Activated CD4-positive, alpha-beta T cell treated with anti-CD3 and anti-CD28 coated beads, Interleukin-2, amount 10 ng/mL, durations not matched to agents 7 days and 5 days (primary cell): ENCODE data around the gene MAP1S. TPM values are rescaled to one million over a fixed set of nuclear protein-coding genes. Genes with fewer than 3 reads are reported as not detected.

ENCODE experiments used
- CTCF ChIA-PET: fragments of 350-600 bp; sonication (Branson Sonifier 250); formaldehyde crosslinking; loops from one replicate; lab custom pipeline; 2021; ENCODE audit warnings: antibody characterized with exemption; lab: Charles Lee
- POLR2A ChIA-PET: fragments of 350-600 bp; sonication (Branson Sonifier 250); formaldehyde crosslinking; loops from one replicate; lab custom pipeline; 2021; ENCODE audit warnings: antibody characterized with exemption; lab: Charles Lee
- DNase-seq: peaks from one replicate; pipeline ENCODE4 v3.0.0-alpha.2; 2020
- H3K27ac Mint-ChIP-seq: one replicate; pipeline ENCODE4 v1.8.0; 2021; ENCODE audit warnings: mild to moderate bottlenecking, moderate library complexity, mixed read lengths
- H3K27me3 Mint-ChIP-seq: one replicate; pipeline ENCODE4 v1.8.0; 2021; ENCODE audit warnings: mixed read lengths
- H3K36me3 Mint-ChIP-seq: one replicate; pipeline ENCODE4 v1.8.0; 2021; ENCODE audit warnings: low read depth, mixed read lengths
- H3K4me1 Mint-ChIP-seq: one replicate; pipeline ENCODE4 v1.8.0; 2021; ENCODE audit warnings: mixed read lengths
- H3K4me3 Mint-ChIP-seq: one replicate; pipeline ENCODE4 v1.8.0; 2021; ENCODE audit warnings: mild to moderate bottlenecking, moderate library complexity, mixed read lengths
- H3K9me3 Mint-ChIP-seq: one replicate; pipeline ENCODE4 v1.8.0; 2021; ENCODE audit warnings: mixed read lengths
- total RNA-seq, 2 experiments: library from RNA; stranded (reverse); gene quantifications; one replicate each; pipeline ENCODE4 v1.2.3, GENCODE V29; 2021

Gene MAP1S, protein sequence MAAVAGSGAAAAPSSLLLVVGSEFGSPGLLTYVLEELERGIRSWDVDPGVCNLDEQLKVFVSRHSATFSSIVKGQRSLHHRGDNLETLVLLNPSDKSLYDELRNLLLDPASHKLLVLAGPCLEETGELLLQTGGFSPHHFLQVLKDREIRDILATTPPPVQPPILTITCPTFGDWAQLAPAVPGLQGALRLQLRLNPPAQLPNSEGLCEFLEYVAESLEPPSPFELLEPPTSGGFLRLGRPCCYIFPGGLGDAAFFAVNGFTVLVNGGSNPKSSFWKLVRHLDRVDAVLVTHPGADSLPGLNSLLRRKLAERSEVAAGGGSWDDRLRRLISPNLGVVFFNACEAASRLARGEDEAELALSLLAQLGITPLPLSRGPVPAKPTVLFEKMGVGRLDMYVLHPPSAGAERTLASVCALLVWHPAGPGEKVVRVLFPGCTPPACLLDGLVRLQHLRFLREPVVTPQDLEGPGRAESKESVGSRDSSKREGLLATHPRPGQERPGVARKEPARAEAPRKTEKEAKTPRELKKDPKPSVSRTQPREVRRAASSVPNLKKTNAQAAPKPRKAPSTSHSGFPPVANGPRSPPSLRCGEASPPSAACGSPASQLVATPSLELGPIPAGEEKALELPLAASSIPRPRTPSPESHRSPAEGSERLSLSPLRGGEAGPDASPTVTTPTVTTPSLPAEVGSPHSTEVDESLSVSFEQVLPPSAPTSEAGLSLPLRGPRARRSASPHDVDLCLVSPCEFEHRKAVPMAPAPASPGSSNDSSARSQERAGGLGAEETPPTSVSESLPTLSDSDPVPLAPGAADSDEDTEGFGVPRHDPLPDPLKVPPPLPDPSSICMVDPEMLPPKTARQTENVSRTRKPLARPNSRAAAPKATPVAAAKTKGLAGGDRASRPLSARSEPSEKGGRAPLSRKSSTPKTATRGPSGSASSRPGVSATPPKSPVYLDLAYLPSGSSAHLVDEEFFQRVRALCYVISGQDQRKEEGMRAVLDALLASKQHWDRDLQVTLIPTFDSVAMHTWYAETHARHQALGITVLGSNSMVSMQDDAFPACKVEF
- total RNA-seq: 10 to 100 TPM; 75.3 to 75.7 TPM

DNA sequence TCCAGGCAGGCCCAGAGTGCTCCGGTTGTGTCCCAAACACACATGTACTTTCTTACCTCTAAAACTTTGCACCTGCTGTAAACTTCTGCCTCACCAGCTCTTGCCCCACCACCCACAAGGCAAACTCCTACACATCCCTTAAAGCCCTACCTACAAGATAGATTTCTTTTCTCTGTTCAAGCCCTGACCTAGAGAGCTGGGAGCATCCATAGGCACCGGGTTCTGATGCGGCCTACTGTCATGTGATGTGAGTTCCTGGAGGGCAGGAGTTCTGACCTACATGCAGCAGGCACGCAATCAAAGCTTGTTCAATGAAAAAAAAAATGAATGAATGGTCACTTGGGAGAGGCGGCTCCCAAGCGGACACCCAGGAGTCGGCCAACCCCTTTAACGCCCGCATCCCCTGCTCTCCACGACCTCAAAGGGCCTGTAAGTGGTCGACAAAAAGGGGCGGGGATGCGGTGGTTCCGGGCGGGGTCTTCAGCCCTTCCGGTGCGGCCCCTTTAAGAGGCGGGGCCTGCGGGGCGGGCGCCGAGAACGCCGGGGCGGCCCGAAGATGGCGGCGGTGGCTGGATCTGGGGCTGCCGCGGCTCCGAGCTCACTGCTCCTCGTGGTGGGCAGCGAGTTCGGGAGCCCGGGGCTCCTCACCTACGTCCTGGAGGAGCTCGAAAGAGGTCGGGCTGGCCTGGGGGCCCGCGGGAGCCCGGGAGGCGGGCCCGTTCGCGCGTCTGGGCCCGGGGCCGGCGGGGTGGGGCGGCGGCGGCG lies at the start of gene MAP1S:
MAP1S (plus strand) TSS at position 534 of the 765 bp plus-strand sequence; CDS start at position 557, 23 bp downstream.
- CTCF ChIA-PET: interaction anchor here (0.8 to 2.2 kb wide), 6 partner anchors 12 to 287 kb away, joined by 3 to 6 read pairs (median 3); partner anchors contain the start of gene CCDC124
- Mint-ChIP-seq H3K9me3 (no peaks in the 10 kb centered on the region), H3K27me3 (no peaks in the 10 kb centered on the region), H3K4me3 (peak within 1 kb of the TSS; percentile 85), H3K4me1 (peaks cover 39% of the 10 kb centered on the region), H3K36me3 (peaks cover 11% of the 10 kb centered on the region), H3K27ac (peak within 1 kb of the TSS; percentile 80)
- POLR2A ChIA-PET: interaction anchor here (0.6 to 1.0 kb wide), 2 partner anchors 12 to 131 kb away, joined by 3 to 6 read pairs; no protein-coding TSS in a partner anchor
- DNase-seq: peak; percentile 74

DNA sequence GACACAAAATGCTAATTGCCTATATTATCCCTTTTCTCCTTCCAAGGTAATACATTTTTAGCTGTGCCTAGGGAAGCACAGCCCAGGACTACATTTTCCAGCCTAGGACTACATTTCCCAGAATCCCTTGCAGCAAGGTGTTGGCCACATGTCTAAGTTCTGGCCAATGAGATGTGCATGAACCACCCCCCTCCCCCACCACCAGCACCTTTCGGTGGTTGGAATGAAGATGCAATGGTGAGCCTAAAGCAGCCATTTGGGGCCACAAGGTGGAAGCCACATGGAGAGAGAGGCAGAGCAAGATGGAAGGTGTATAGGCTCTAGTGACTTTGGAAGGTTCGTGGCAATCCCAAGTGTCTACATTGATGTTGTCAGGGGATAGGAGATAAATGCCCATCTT lies 47.4 kb upstream of the MAP1S start:
- H3K36me3 Mint-ChIP-seq: no peaks in the 10 kb centered on the region
- no peaks in the 10 kb centered on the region for H3K4me1 Mint-ChIP-seq
- peaks cover 4% of the 10 kb centered on the region for H3K27me3 Mint-ChIP-seq
- POLR2A ChIA-PET: no interaction called here
- no peaks in the 10 kb centered on the region for H3K9me3 Mint-ChIP-seq
- DNase-seq: peak; percentile 19
- no peak overlapping the region for H3K27ac Mint-ChIP-seq
- no peak overlapping the region for H3K4me3 Mint-ChIP-seq
- CTCF ChIA-PET: interaction anchor here (1.2 kb wide), 1 partner anchor 12 kb away, joined by 3 read pairs; no protein-coding TSS in a partner anchor

DNA sequence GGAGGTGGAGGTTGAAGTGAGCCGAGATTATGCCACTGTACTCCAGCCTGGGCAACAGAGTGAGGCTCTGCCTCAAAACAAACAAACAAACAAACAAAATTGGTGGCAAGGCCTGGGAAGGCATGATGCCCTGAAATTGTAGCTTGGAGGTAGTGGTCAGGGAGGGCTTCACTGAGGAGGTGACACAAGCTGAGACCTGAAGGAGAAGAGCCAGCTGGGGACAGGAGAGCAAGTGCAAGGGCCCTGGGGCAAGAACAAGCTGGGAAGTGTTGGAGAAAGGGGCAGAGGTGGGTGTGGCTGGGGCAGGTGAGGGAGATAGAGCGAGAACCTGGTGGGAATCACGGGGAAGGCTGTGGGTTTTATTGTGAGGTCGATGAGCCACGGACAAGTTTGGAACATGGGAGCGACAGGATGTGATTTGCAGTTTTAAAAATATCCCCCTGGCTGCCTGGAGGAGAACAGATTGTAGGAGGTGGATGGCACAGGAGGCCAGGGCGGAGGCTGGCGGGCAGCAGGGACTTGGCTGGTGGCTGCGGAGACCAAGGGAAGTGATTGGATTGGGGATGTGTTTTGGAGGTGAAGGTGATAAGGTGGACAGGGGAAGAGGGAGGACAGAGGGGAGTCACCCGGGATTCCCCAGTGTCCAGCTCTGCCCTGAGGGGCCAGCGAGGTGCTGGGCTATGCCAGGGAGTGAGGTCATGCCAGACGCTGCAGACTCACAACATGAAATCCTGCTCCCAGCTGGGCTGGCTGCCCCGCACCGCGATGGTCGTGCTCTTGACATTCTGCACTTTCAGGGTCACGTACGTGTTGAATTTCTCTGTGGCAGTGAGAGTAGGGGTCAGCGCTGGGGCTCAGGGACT lies 45.1 kb upstream of the MAP1S start:
- ChIA-PET CTCF (no interaction called here), POLR2A (interaction anchor here (0.7 kb wide), 1 partner anchor 155 kb away, joined by 6 read pairs; no protein-coding TSS in a partner anchor)
- Mint-ChIP-seq H3K4me1 (no peaks in the 10 kb centered on the region), H3K4me3 (no peak overlapping the region), H3K27ac (no peak overlapping the region), H3K36me3 (no peaks in the 10 kb centered on the region), H3K9me3 (no peaks in the 10 kb centered on the region), H3K27me3 (peaks cover 17% of the 10 kb centered on the region)
- DNase-seq: no peak

DNA sequence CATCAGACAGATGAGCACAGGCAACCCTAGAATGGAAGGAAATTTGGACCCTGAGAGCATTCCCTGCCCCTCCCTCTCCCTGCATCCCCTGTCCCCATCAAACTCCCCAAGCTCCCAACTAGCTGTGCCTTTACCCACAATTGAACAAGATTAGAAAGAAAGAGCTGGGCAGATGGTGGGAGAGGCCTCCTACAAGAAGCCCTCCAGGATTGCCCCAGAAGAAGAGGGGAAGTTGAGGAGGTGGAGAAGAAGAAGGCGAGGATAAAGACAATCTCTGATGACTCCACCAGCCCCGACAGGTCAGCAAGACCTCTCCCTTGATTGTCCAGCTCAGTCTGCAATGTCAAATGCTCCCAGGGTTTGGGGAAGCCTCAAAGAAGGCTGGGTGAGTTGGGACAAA lies 43.0 kb upstream of the MAP1S start:
- Mint-ChIP-seq H3K27me3 (peaks cover 34% of the 10 kb centered on the region), H3K4me1 (peaks cover 2% of the 10 kb centered on the region), H3K36me3 (no peaks in the 10 kb centered on the region), H3K9me3 (no peaks in the 10 kb centered on the region), H3K27ac (no peak overlapping the region), H3K4me3 (no peak overlapping the region)
- POLR2A ChIA-PET: no interaction called here
- CTCF ChIA-PET: no interaction called here
- no peak for DNase-seq

DNA sequence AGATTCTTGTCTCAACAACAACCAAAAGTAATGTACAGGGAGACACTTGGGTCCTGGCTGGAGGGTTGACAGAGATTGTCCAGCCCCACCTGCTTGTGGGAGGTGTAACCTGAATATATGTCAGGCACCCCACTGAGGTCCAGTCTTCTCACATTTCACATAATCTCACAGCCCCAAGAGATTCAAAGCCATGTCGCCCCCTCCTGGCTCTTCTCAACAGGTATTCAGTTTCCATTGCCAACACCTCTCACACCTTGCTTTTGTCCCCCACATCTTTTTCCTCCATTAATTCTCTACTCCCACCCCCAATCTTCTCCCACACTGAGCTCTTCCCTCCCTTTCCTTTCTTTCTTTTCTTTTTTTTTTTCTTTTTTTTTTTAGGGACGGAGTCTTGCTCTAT lies 42.3 kb upstream of the MAP1S start:
- Mint-ChIP-seq H3K4me3 (no peak overlapping the region), H3K9me3 (no peaks in the 10 kb centered on the region), H3K27me3 (peaks cover 36% of the 10 kb centered on the region), H3K4me1 (peaks cover 2% of the 10 kb centered on the region), H3K36me3 (no peaks in the 10 kb centered on the region), H3K27ac (peak overlapping the region; percentile 54)
- no peak for DNase-seq
- ChIA-PET CTCF (interaction anchor here (0.6 to 1.4 kb wide), 2 partner anchors 44 to 303 kb away, joined by 3 to 4 read pairs; no protein-coding TSS in a partner anchor), POLR2A (no interaction called here)

DNA sequence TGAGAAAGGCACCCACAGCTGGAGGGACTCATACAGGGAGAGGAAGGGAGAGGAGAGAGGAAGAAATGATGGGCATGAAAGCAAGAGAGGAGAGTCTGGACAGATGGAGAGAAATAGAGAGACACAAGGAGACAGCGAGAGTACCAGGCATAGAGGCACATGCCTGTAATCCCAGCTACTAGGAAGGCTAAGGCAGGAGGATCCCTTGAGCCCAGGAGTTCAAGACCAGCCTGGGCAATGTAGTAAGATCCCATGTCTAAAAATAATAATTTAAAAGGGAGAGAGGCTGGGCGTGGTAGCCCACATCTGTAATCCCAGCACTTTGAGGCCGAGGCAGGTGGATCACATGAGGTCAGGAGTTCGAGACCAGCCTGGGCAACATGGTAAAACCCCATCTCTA lies 40.4 kb upstream of the MAP1S start:
- Mint-ChIP-seq H3K36me3 (no peaks in the 10 kb centered on the region), H3K4me1 (peaks cover 2% of the 10 kb centered on the region), H3K9me3 (no peaks in the 10 kb centered on the region), H3K4me3 (no peak overlapping the region), H3K27me3 (peaks cover 43% of the 10 kb centered on the region), H3K27ac (no peak overlapping the region)
- DNase-seq: no peak
- ChIA-PET CTCF (interaction anchor here (0.7 to 1.1 kb wide), 2 partner anchors 11 to 41 kb away, joined by 3 read pairs; no protein-coding TSS in a partner anchor), POLR2A (no interaction called here)

DNA sequence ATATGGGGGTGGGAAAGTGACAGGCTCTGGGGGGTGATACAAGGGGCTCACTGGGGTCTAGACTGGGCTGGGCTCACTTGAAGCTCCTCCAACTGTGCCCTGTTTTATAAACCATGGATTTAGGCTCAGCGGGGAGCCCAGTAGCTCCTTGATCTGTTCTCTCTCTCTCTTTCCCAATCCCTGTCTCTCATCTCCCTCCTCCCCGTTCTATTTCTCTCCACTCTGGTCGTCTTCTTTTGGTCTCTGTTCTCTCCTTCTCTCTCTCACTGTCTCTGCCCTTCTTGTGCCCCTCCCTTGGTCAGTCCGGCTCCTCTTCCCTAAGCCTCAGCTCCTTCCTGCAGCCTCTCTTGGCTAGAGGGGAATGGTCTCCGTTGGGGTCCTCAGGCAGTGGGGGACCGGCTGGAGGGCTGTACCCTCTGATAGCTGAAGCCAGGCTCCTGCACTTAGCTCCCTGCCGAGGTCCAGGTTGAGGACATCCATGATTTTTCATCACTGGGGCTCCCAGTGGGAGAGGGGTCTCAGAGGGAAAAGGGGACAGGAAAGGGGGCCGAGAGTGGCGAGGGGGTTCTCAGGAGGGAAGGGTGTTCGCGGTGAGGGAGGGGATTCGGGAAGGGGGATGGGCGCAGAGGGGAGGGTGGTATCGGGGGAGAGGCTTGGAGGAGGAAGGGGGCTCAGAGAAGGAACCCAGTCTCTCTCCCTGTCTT lies 39.6 kb upstream of the MAP1S start:
- Mint-ChIP-seq H3K27ac (no peak overlapping the region), H3K36me3 (no peaks in the 10 kb centered on the region), H3K4me3 (no peak overlapping the region), H3K27me3 (peaks cover 51% of the 10 kb centered on the region), H3K4me1 (peaks cover 2% of the 10 kb centered on the region), H3K9me3 (no peaks in the 10 kb centered on the region)
- CTCF ChIA-PET: interaction anchor here (0.7 to 1.1 kb wide), 2 partner anchors 12 to 40 kb away, joined by 3 read pairs; no protein-coding TSS in a partner anchor
- DNase-seq: no peak
- POLR2A ChIA-PET: no interaction called here

DNA sequence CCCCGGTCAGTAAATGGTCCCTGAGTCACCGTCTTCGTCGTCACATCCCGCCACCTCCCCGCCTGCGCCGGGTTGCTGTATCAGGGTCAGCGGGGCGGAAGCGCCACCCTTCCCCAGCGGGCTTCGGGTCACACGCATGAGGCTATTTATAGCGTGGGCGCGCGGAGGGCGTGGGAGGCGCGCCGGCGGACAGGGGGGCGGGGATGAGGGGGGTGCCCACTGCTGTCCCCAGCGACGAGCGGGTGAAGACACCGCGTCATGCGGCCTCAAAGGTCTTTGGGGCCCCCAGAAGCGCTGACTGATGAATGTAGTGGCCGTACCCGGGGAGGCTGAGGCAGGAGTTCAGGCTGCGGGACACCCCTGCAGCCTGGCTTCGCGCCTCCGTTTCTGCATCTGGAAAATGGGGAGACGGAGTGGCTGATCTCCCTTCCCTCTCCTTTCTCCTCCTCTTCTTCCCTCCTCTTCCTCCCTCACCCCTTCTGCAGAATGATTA lies 39.0 kb upstream of the MAP1S start:
- no peaks in the 10 kb centered on the region for H3K36me3 Mint-ChIP-seq
- POLR2A ChIA-PET: no interaction called here
- H3K27ac Mint-ChIP-seq: no peak overlapping the region
- H3K9me3 Mint-ChIP-seq: no peaks in the 10 kb centered on the region
- H3K4me1 Mint-ChIP-seq: peaks cover 2% of the 10 kb centered on the region
- CTCF ChIA-PET: no interaction called here
- peak; percentile 25 for DNase-seq
- no peak overlapping the region for H3K4me3 Mint-ChIP-seq
- peaks cover 57% of the 10 kb centered on the region for H3K27me3 Mint-ChIP-seq

DNA sequence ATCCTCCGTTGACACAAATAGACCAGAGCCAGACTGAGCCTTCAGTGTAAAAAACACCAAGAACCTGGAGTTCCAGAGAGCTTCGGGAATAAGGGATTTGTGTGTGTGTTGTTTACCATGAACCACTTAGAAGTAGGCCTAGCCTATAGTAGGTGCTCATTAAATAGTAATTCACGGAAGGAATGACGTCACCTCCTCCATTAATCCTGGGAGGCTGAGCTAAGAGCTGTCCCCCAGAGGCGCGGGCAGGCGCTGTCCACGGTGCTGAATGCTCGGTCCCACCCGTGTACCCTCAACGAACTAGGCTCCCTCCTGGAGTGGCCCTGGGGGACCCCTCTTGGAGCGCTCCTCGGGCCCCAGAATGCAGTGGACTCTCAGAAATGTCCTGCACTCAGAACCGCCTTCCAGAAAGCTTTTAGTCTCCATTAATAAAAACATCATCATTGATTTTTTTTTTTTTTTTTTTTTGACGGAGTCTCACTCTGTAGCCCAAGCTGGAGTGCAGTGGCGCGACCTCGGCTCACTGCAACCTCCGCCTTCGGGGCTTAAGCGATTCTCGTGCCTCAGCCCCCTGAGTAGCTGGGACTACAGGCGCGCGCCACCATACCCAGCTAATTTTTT lies 37.7 kb upstream of the MAP1S start:
- Mint-ChIP-seq H3K27ac (no peak overlapping the region), H3K4me3 (no peak overlapping the region), H3K27me3 (peaks cover 66% of the 10 kb centered on the region), H3K36me3 (no peaks in the 10 kb centered on the region), H3K9me3 (no peaks in the 10 kb centered on the region), H3K4me1 (peaks cover 2% of the 10 kb centered on the region)
- DNase-seq: peak; percentile 54
- ChIA-PET POLR2A (no interaction called here), CTCF (interaction anchor here (0.6 to 0.8 kb wide), 2 partner anchors 208 to 223 kb away, joined by 3 read pairs; no protein-coding TSS in a partner anchor)

DNA sequence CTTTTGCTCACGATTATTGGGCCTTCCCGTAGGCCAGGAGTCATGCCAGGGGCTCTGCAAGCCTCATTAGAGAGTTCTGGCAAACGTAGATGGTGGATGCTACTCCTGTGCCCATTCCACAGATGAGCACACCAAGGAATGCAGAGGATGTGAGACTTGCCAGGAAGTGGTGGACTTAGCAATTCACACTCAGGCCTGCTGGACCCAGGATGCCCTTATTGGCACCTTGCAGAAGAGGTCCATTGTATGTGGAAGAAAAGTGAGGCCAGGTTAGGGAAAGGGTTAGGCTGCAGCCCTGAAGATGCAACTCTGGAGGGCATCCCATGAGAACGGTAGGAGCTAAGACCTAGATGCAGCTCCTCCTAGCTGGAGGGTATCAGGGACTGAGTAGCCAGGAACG lies 37.0 kb upstream of the MAP1S start:
- Mint-ChIP-seq H3K27me3 (peaks cover 68% of the 10 kb centered on the region), H3K27ac (no peak overlapping the region), H3K36me3 (no peaks in the 10 kb centered on the region), H3K9me3 (no peaks in the 10 kb centered on the region), H3K4me1 (peaks cover 2% of the 10 kb centered on the region), H3K4me3 (no peak overlapping the region)
- POLR2A ChIA-PET: no interaction called here
- CTCF ChIA-PET: interaction anchor here (0.6 to 1.1 kb wide), 4 partner anchors 9 to 224 kb away, joined by 3 read pairs; no protein-coding TSS in a partner anchor
- DNase-seq: no peak
